Nephron progenitor cell (in vitro differentiated cells): ENCODE data around the gene TMPRSS9.

Experiments used
- DNase-seq: peaks from one replicate; pipeline ENCODE4 v3.0.0; 2021
- H3K27ac Mint-ChIP-seq: 2 replicates; pipeline ENCODE4 v1.8.0; 2021; ENCODE audit warnings: mild to moderate bottlenecking, moderate library complexity, mixed read lengths
- H3K27me3 Mint-ChIP-seq: 2 replicates; pipeline ENCODE4 v1.8.0; 2021; ENCODE audit warnings: mild to moderate bottlenecking, low read depth, mixed read lengths; ENCODE audit not compliant: poor library complexity
- H3K36me3 Mint-ChIP-seq: 2 replicates; pipeline ENCODE4 v1.8.0; 2021; ENCODE audit warnings: low read depth, mixed read lengths
- H3K4me1 Mint-ChIP-seq: 2 replicates; pipeline ENCODE4 v1.8.0; 2021; ENCODE audit warnings: mixed read lengths
- H3K4me3 Mint-ChIP-seq: 2 replicates; pipeline ENCODE4 v1.8.0; 2021; ENCODE audit warnings: mild to moderate bottlenecking, moderate library complexity, mixed read lengths
- H3K9me3 Mint-ChIP-seq: 2 replicates; pipeline ENCODE4 v1.8.0; 2021; ENCODE audit warnings: mild to moderate bottlenecking, moderate library complexity, mixed read lengths
- TF ChIP-seq, protein P1 (sequence below): fragments of 200-600 bp; sonication (generic); IDR thresholded peaks from 2 replicates; pipeline ENCODE4 v1.5.0; 2021; ENCODE audit warnings: antibody characterized with exemption

Gene TMPRSS9

DNA sequence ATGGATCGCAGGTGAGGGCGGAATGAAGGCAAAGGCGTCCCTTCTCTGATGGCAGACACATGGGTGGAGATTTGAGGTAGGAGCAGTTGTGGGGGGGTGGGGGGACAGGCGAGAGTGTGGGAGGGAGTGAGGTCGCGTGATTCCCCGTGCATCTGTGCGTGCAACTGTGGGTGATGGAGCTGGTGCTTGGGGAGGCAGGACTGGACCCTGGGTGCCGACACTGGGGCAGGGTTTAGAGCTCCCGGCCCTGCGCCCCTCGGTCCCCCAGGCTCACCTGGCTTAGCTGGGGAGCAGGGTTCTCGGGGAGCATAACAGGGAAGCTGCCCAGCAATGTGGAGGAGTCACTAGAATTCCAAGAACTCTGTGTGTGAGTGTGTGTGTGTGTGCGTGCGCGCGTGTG, 3.4 kb downstream of the TMPRSS9 start:
- Mint-ChIP-seq H3K9me3 (peaks cover 19% of the 10 kb centered on the region), H3K36me3 (no peaks in the 10 kb centered on the region), H3K4me3 (no peak overlapping the region), H3K27ac (no peak overlapping the region), H3K27me3 (peaks cover 37% of the 10 kb centered on the region), H3K4me1 (peaks cover 27% of the 10 kb centered on the region)
- TF ChIP-seq, protein P1, sequence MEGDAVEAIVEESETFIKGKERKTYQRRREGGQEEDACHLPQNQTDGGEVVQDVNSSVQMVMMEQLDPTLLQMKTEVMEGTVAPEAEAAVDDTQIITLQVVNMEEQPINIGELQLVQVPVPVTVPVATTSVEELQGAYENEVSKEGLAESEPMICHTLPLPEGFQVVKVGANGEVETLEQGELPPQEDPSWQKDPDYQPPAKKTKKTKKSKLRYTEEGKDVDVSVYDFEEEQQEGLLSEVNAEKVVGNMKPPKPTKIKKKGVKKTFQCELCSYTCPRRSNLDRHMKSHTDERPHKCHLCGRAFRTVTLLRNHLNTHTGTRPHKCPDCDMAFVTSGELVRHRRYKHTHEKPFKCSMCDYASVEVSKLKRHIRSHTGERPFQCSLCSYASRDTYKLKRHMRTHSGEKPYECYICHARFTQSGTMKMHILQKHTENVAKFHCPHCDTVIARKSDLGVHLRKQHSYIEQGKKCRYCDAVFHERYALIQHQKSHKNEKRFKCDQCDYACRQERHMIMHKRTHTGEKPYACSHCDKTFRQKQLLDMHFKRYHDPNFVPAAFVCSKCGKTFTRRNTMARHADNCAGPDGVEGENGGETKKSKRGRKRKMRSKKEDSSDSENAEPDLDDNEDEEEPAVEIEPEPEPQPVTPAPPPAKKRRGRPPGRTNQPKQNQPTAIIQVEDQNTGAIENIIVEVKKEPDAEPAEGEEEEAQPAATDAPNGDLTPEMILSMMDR: no peak
- DNase-seq: no peak

DNA sequence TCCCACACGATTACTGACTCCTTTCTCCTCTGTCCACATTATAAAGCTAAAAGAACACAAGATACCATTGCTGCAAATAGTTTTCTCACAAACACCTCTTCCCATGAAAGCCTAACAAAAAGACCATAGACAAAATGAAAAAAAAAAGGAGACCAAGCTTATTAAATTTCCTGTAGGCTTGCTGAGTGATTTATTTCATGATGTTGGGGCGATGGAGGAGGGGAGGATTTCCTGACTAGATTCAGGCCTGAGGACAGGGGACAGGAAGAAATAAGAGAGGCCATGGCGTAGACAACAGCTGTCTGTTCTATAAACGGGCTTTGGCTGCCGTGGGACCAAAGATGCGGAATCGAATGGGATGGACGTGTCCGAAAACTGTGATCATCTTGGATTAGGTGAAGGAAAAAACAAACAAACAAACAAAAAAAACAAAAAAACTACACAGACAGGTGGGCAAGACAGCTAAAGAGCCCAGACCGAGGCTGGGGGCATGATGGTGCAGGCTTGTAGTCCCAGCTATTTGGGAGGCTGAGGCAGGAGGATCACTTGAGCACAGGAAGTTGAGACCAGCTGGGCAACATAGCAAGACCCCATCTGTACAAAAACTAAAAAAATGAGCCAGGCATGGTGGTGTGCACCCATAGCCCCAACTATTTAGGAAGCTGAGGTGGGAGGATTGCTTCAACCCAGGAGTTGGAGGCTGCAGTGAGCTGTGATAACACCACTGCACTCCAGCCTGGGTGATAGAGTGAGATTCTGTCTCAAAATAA, 5.3 kb downstream of the TMPRSS9 start:
- H3K27me3 Mint-ChIP-seq: peaks cover 19% of the 10 kb centered on the region
- H3K4me1 Mint-ChIP-seq: peaks cover 19% of the 10 kb centered on the region
- peaks cover 24% of the 10 kb centered on the region for H3K9me3 Mint-ChIP-seq
- TF ChIP-seq, protein P1: no peak
- no peaks in the 10 kb centered on the region for H3K36me3 Mint-ChIP-seq
- DNase-seq: no peak
- H3K4me3 Mint-ChIP-seq: peak overlapping the region; percentile 3
- H3K27ac Mint-ChIP-seq: peak overlapping the region; percentile 30

DNA sequence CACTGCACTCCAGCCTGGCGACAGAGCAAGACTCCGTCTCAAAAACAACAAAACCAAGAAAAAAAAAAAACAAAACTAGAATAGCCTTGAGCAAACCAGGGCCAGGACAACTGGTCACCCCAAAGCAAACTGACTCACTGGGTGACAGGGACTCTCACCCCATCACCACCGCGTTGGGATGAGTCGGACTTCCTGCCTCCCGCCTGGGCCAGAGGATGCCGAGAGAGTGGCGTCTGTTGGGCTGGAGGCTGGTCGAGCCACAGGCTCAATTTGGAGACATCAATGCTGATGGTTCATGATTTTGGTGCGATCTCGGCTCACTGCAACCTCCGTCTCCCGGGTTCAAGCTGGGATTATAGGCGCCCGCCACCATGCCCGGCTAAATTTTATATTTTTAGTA, 11.6 kb downstream of the TMPRSS9 start:
- H3K4me3 Mint-ChIP-seq: no peak overlapping the region
- peaks cover 18% of the 10 kb centered on the region for H3K9me3 Mint-ChIP-seq
- no peak for DNase-seq
- no peak overlapping the region for H3K27ac Mint-ChIP-seq
- peaks cover 9% of the 10 kb centered on the region for H3K27me3 Mint-ChIP-seq
- H3K4me1 Mint-ChIP-seq: peaks cover 24% of the 10 kb centered on the region
- TF ChIP-seq, protein P1: no peak
- H3K36me3 Mint-ChIP-seq: no peaks in the 10 kb centered on the region

DNA sequence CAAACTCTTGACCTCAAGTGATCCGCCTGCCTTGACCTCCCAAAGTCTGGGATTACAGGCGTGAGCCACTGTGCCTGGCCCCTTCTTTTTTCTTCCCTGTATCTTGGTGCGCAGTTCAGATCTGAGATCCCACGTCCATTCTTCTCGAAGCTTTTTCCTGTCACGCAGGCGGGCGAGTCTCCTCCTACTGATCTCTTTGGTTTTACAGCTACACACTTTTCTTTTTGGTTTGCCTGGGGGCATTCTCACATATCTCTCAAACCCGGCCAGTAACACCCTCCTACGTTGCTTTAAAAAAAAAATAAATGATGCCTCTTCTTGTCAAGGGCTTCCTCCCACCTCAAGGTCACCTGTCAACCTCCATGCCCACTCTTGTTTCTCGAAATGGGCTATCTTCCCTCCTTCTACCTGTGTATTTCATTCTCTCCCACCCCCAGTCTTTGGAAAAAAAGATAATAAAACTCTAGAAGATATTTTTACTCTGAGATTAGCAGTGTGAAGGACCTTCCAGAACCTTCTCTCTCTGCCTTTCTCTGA, 12.1 kb downstream of the TMPRSS9 start:
- peak overlapping the region; percentile 75 for H3K27ac Mint-ChIP-seq

DNA sequence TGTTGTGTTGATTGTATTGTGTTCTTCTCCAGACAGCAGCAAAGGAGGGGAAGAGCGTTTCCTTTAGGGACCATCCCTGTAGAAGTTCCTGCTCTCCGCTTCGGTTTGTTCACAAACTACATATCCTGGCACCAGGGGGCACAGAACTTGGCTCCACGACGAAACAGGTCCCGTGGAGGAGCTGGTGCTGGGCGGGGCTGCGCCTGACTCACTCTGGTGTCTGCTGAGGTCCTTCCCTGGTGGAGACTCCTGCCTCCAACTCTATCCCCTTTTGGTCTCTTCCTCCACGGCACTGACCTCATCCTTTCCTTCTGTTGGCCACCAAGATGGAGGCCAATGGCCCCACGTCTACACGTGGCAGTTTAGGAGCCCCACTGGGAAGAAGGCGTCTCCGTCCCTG, 14.7 kb downstream of the TMPRSS9 start:
- H3K4me1 Mint-ChIP-seq: peaks cover 24% of the 10 kb centered on the region
- peaks cover 13% of the 10 kb centered on the region for H3K27me3 Mint-ChIP-seq
- H3K36me3 Mint-ChIP-seq: no peaks in the 10 kb centered on the region
- no peak for DNase-seq
- TF ChIP-seq, protein P1: no peak
- H3K4me3 Mint-ChIP-seq: no peak overlapping the region
- no peak overlapping the region for H3K27ac Mint-ChIP-seq
- H3K9me3 Mint-ChIP-seq: peaks cover 25% of the 10 kb centered on the region

More for the DNA sequence above, 12.1 kb downstream of the TMPRSS9 start:
- TF ChIP-seq, protein P1: no peak
- no peak overlapping the region for H3K4me3 Mint-ChIP-seq
- DNase-seq: no peak
- H3K27me3 Mint-ChIP-seq: peaks cover 9% of the 10 kb centered on the region
- no peaks in the 10 kb centered on the region for H3K36me3 Mint-ChIP-seq
- H3K9me3 Mint-ChIP-seq: peaks cover 14% of the 10 kb centered on the region
- peaks cover 29% of the 10 kb centered on the region for H3K4me1 Mint-ChIP-seq
